NCI-H1092 treated with DMSO at 0.1 percent for 48 hours (cell line): ENCODE results near the gene FTO.
"Not testable (repeated sequence)": the region's sequence is repeated elsewhere in the genome, so short reads cannot be mapped to it uniquely, and the experiment has no call there.

Experiments
- DNase-seq: peaks from one replicate; lab custom pipeline; 2025; lab: John Stamatoyannopoulos, UW

The FTO gene

DNA sequence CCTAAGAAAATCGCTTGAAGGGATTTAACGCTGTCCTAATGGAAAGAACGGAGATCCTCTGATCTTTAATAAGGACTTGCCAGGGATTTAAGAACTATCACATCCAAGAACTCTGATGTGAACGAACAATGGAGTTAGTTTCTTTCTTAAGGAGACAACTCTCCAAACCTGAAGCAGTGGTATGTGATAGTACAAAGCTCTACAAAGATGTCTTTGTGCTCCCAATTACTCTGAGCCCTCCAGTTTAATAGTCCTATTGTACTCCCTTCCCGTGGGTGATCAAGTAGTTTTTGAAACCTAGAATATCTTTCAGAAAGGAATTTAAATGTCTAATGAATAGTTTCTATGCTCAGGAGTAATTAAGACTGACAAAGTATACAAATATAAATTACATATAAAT, 123.8 kb downstream of the FTO start:
- DNase-seq = no peak

DNA sequence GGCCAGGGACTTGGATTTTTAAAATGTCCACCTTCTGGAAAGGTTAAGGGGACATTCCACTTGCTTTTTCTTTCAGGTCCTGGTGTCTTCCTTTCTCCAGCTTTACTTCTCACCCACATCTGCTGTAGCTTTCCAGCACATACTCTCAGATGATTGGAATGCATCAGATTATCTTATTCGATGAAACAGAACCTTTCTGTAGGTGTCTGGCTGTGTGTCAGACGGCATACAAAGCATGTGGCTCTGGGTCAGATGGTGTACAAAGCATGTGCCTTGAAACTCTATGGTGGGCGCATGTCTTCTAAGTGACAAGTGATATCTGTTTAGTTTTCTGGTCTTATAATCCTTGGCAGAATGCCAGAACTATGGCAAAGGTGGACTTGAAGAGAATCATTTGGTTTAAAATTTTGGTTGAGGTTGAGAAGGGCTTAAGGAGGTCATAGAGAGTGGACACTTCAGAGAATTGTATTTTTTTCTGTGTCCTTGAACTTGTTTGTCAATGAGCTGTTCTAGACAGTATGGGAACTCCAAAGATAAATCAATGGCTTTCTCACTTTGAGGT, 125.3 kb downstream of the FTO start:
- DNase-seq = no peak

DNA sequence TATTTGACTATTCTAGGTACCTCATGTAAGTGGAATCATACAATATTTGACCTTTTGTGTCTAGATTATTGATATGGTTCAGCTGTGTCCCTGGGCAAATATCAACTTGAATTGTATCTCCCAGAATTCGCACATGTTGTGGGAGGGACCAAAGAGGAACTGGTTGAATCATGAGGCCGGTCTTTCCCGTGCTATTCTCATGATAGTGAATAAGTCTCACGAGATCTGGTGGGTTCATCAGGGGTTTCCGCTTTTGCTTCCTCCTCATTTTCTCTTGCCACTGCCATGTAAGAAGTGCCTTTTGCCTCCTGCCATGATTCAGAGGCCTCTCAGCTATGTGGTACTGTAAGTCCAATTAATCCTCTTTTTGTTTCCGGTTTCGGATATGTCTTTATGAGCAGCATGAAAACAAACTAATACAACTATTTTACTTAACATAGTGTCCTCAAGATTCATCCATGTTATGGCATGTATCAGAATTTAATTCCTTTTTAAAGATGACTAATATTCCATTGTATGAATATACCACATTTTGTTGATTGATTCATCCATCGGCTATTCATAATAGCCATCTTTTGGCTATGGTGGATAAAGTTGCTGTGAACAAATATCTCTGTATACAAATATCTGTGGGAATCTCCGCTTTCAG, 129.1 kb downstream of the FTO start:
- DNase-seq = no peak

- no peak for DNase-seq
These were observed 132.2 kb downstream of the FTO start for GRCh38 chr16:53836142-53836541.

- no peak for DNase-seq
These were observed 132.7 kb downstream of the FTO start for GRCh38 chr16:53836680-53837079.

DNA sequence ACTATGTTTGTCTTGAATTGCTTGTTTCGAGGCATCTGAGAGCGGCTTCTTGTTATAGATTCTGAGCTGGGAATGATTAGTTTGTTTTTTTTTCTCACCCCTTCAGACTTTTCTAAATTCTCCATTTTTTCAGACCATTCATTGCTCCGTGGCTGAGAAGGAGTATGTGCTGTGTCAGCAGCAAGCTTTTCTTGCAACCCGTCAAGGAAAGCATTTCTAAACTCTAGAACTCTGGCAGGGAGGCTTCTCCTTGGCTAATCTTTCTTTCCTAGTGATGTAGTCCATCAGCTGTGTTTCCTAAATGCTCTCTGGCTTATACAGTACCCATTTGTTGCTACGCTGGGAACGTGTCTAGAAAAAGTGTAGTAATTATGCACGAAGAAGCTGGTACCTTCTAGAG, 133.5 kb downstream of the FTO start:
- DNase-seq = no peak

DNA sequence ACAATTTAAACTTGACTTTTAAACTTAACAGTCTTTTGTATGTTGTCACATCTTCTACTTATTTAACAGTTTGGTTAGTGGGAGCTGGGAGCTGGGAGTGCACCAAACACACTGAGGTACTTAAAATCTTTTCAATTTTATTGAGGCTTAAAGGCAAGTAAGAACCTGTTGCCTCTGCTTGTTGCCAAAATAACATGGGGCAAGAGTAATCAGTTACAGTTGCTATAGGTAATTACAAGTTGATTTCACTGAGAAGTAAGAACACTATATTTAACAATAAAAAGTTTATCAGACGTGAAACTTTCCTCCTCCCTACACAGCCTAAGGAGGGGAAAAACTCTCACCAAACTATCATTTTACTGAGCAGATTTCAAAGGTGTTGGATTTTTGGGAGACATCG, 135.2 kb downstream of the FTO start:
- DNase-seq = no peak

DNA sequence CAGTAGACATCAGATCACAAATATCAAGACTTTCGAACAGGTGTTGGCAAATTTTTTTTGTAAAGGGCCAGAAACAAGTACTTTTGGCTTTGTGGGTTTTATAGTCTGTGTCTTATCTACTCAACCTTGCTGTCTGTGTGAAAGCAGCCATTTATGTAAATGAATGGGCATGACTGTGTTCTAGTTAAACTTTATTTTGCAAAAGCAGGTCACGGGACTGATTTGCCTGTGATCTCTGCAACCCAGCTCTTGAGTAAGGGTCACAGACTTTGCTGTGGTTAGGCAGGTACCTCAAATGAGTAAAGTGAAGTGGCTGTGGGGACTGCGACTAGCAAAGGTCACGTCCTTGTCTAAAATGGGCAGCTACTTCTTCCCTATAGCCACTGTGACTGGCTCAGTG, 136.5 kb downstream of the FTO start:
- no peak for DNase-seq

GRCh38 chr16:53841884-53842283, 137.9 kb downstream of the FTO start:
- no peak for DNase-seq

GRCh38 chr16:53843084-53843483, 139.1 kb downstream of the FTO start:
- DNase-seq = no peak

DNA sequence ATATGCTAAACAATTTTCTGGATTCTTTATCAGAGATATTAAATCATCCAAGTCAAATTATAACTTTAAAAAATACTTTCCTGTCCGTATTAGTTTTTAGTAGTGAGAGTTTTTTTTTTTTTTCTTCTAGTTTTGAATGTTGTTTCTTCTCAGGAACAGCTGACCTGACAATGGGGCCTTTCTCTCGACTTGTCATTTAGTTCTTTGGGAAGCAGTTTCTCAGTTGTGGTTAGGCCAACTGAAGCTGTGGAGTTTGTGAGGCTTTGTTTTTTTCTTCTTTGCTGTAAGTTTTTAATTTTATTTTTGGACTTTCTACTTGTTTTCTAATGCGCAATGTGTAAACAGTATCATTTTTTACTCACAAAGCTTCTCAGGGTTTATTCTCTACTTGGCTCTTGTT, 140.8 kb downstream of the FTO start:
- no peak for DNase-seq

DNA sequence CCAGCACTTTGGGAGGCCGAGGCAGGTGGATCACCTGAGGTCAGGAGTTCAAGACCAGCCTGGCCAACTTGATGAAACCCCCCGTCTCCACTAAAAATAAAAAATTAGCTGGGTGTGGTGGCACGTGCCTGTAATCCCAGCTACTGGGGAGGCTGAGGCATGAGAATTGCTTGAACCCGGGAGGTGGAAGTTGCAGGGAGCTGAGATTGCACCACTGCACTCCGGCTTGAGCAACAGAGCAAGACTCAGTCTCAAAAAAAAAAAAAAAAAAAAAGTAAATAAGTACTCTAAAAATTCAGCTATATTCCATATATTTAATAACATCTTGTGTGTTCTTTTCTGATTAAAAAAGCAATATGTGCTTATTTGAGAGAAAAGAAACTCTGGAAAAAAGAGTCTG, 142.6 kb downstream of the FTO start:
- DNase-seq = not testable (repeated sequence)

DNA sequence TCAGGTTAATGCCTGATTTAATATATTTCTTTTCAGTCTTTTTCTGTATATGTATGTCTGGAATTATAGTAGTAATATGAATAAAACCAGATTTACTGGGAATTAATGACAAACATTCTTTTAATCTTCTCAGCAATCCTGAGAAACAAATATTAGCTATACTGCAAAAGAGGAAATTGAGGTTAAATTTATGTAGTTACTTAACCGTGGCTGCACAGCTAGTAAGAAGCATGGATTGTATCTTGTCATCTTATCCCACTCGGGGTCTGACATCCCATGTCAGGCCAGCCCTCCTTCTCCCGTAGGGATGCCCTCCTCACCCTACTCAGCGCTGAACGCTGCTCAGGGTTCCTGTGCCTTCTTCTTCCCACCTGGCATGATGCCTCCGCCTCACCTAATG, 143.0 kb downstream of the FTO start:
- no peak for DNase-seq

- DNase-seq = no peak
These were observed 144.5 kb downstream of the FTO start for GRCh38 chr16:53848277-53848942.

DNA sequence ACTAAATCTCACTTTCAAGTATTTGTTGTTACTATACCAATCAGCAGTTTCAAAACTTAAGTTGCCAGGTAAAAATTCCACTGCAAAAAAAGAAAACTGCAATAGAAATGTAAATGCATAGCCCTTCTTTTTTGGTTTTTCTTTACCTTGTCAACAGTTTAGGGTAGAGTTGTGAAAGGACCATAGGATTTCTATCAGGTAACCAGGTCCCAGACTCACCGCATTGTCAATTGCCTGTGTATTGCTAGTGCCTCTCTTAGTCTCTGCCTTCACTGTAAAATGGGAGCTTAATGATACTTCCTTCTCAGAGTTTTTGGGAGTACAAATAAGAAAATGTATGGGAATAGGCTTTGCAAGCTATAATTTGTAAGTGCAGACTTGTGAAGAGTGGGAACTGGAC, 145.0 kb downstream of the FTO start:
- no peak for DNase-seq

- no peak for DNase-seq
These were observed 145.6 kb downstream of the FTO start for GRCh38 chr16:53849585-53849984.

DNA sequence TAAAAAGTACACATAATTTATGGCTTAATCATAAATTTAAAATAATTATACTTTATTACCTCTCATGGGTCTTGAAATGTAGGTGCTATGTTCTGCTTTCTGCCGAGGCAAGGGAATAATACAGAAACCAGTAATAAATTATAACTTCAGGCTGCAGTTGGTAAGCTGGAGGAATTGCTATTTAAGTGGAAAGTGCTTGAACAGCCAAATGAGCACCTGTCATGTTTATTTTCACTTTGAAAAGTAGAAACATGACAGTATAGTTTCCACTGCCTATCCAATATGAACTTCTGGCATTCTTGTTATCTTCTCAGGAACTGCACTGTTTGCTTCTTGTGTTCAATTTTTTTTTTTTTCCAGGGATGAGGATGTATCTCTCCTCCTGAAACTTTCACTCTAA, 146.0 kb downstream of the FTO start:
- no peak for DNase-seq

DNA sequence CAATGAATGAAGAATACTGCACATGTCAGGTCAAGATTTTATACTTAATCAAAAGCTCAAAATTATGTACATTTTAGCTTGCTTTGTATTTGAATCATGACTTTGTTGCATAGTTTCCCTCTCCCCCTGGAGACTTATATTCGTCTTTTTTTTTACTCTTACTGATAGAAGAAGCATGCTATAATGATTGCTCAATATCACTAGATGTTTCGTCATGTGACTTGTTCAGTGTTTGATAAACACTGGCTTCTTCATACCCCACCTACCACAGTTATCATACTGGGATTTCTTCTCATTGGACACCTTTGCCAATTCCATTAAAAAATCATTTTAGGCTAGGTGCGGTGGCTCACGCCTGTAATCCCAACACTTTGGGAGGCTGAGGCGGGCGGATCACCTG, 148.7 kb downstream of the FTO start:
- no peak for DNase-seq

DNA sequence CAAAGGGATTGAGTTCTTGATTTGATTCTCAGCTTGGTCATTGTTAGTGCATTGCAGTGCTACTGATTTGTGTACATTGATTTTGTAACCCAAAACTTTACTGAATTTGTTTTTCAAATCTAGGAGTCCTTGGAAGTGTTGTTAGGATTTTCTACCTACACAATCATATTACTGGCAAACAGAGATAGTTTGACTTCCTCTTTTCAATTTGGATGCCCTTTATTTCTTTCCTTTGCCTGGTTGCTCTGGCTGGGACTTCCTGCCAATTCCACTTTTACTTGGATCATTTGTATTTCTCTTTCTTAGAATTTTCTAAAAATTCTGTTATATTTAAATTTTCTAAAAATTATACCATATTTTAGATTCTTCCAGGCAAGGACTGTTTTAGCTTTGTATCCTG, 151.1 kb downstream of the FTO start:
- DNase-seq = no peak

DNA sequence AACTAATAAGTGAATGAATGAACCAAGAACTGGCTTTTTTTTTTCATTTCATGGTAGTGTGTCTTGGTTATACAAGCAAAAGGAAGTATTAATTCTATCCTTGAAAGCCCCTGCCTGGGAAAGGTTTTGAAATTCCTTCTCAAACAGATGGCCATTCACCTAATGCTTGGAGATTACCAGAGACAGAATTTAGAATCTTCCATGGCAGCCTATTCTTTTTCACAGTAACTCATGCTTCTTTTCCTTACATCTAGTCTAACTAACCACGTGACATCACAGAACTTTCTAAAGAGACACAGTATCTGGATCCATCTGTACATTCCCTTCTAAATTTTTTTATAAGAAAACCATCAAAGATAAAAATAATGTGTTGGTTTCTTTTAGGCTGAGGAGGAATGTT, 151.6 kb downstream of the FTO start:
- DNase-seq = no peak

GRCh38 chr16:53859995-53860540, 156.1 kb downstream of the FTO start:
- DNase-seq = no peak

- no peak for DNase-seq
These were observed 159.9 kb downstream of the FTO start for GRCh38 chr16:53863861-53864260.

- no peak for DNase-seq
These were observed 161.0 kb downstream of the FTO start for GRCh38 chr16:53864819-53865493.
